OCI-LY7 (cell line): ENCODE results near the gene PTPRT. TPM values are rescaled to one million over a fixed set of nuclear protein-coding genes. Genes with fewer than 3 reads are reported as not detected.
A peak's percentile ranks its signal among the peaks of the same experiment; 100 is the strongest.

Source experiments
- BruUV-seq: library from RNA; stranded (reverse); fragments of 400-500 nt; replicated peaks from 2 replicates; lab custom pipeline; 2021; lab: Mats Ljungman, UMichigan
- CTCF ChIA-PET: fragments of 300-600 bp; sonication (Branson Sonifier 250); formaldehyde crosslinking; loops from one replicate; lab custom pipeline; 2022; ENCODE audit warnings: antibody characterized with exemption; ENCODE audit not compliant: unreplicated experiment; lab: Charles Lee
- POLR2A ChIA-PET: fragments of 300-600 bp; sonication (Branson Sonifier 250); formaldehyde crosslinking; loops from one replicate; lab custom pipeline; 2022; ENCODE audit warnings: antibody characterized with exemption; lab: Charles Lee
- DNase-seq: peaks from one replicate; pipeline ENCODE4 v3.0.0-alpha.2; 2015; ENCODE audit warnings: low spot score
- H2AFZ ChIP-seq: fragments of 200-600 bp; sonication (generic), shearing (Covaris generic); 2 replicates; pipeline ENCODE4 v1.6.1; 2014; ENCODE audit warnings: mild to moderate bottlenecking, antibody characterized with exemption, low read length, moderate library complexity
- H3K27ac ChIP-seq: fragments of 200-600 bp; sonication (generic); 2 replicates; pipeline ENCODE4 v1.5.1; 2014; ENCODE audit warnings: mixed run types, low read depth, mild to moderate bottlenecking, moderate library complexity, low read length, inconsistent platforms; ENCODE audit not compliant: poor library complexity, severe bottlenecking
- H3K36me3 ChIP-seq: fragments of 200-600 bp; sonication (generic); 2 replicates; pipeline ENCODE4 v1.6.1; 2014; ENCODE audit warnings: mild to moderate bottlenecking, antibody characterized with exemption, low read length, moderate library complexity, mixed read lengths; ENCODE audit not compliant: insufficient read depth
- H3K4me1 ChIP-seq: fragments of 200-600 bp; sonication (generic); 2 replicates; pipeline ENCODE4 v1.5.1; 2014; ENCODE audit warnings: mild to moderate bottlenecking, low read length; ENCODE audit not compliant: insufficient read depth, poor library complexity, severe bottlenecking
- H3K4me2 ChIP-seq: fragments of 200-600 bp; sonication (generic); 2 replicates; pipeline ENCODE4 v1.6.1; 2014; ENCODE audit warnings: mild to moderate bottlenecking, low read length
- H3K4me3 ChIP-seq: fragments of 200-600 bp; sonication (generic); 2 replicates; pipeline ENCODE4 v1.5.1; 2014; ENCODE audit warnings: mild to moderate bottlenecking, low read depth, low read length; ENCODE audit not compliant: poor library complexity, severe bottlenecking
- H3K79me2 ChIP-seq: fragments of 200-600 bp; sonication (generic); 2 replicates; pipeline ENCODE4 v1.6.1; 2016; ENCODE audit warnings: low read depth, mild to moderate bottlenecking, low read length, moderate library complexity, mixed read lengths; ENCODE audit not compliant: insufficient read depth
- H3K9me2 ChIP-seq: fragments of 200-600 bp; sonication (generic); 2 replicates; pipeline ENCODE4 v1.6.1; 2016; ENCODE audit warnings: mild to moderate bottlenecking, low read length, mixed read lengths; ENCODE audit not compliant: insufficient read depth
- H3K9me3 ChIP-seq: fragments of 200-600 bp; sonication (generic); 2 replicates; pipeline ENCODE4 v1.6.1; 2014; ENCODE audit warnings: mild to moderate bottlenecking, mixed run types, low read length, mixed read lengths
- H4K20me1 ChIP-seq: fragments of 200-600 bp; sonication (generic); 2 replicates; pipeline ENCODE4 v1.6.1; 2014; ENCODE audit warnings: mild to moderate bottlenecking, antibody characterized with exemption, low read length, moderate library complexity, mixed read lengths; ENCODE audit not compliant: insufficient read depth
- CTCF ChIP-seq: fragments of 200-600 bp; sonication (generic); conservative IDR thresholded peaks from 2 replicates; pipeline ENCODE4 v1.5.1; 2014; ENCODE audit warnings: mild to moderate bottlenecking, antibody characterized with exemption, low read length, moderate library complexity, mixed read lengths
- EZH2phosphoT487 ChIP-seq: fragments of 200-600 bp; sonication (generic); IDR thresholded peaks from 2 replicates; pipeline ENCODE4 v1.6.1; 2018; ENCODE audit warnings: low read depth, borderline replicate concordance, mild to moderate bottlenecking, mixed run types, antibody characterized with exemption, low read length, moderate library complexity, mixed read lengths
- intact Hi-C: fragments of 100-400 bp; cut with micrococcal nuclease; formaldehyde crosslinking; loops from one replicate; pipeline ENCODE4 v1.10.0; 2022; ENCODE audit not compliant: unreplicated experiment
- total RNA-seq, 2 experiments: library from RNA; depleted of rRNA in 1 of 2; stranded (reverse); fragments of >200 nt in 1 of 2; shearing (Covaris generic) in 1 of 2; gene quantifications; 2 replicates each; pipeline ENCODE4 v1.2.3, GENCODE V29; 2014 to 2022

The PTPRT gene
- total RNA-seq, 2 experiments from 2014 or later = not detected

- ChIA-PET CTCF (no interaction called here), POLR2A (no interaction called here)
- Histone ChIP-seq H3K27ac (no peak overlapping the region), H2AFZ (no peak overlapping the region), H3K36me3 (no peaks in the 10 kb centered on the region), H3K9me3 (no peaks in the 10 kb centered on the region), H3K9me2 (no peaks in the 10 kb centered on the region), H3K4me1 (no peaks in the 10 kb centered on the region), H3K4me2 (no peak overlapping the region), H3K4me3 (no peak overlapping the region), H4K20me1 (no peaks in the 10 kb centered on the region), H3K79me2 (no peaks in the 10 kb centered on the region)
- no peak for TF ChIP-seq EZH2phosphoT487
- no peak for TF ChIP-seq CTCF
- intact Hi-C loops = no loop called here
- no peak for DNase-seq
- BruUV-seq = no TSS peak
Observed at GRCh38 chr20:43193443-43193842, 3.7 kb upstream of the PTPRT start.

- ChIA-PET CTCF (no interaction called here), POLR2A (no interaction called here)
- intact Hi-C loops = no loop called here
- no peak overlapping the region for H3K4me3 ChIP-seq
- H3K4me1 ChIP-seq = no peaks in the 10 kb centered on the region
- no peaks in the 10 kb centered on the region for H3K9me2 ChIP-seq
- H3K79me2 ChIP-seq = no peaks in the 10 kb centered on the region
- no peak overlapping the region for H2AFZ ChIP-seq
- no peaks in the 10 kb centered on the region for H3K36me3 ChIP-seq
- H3K4me2 ChIP-seq = no peak overlapping the region
- no peaks in the 10 kb centered on the region for H4K20me1 ChIP-seq
- TF ChIP-seq EZH2phosphoT487 (no peak), CTCF (peak; percentile 76)
- H3K27ac ChIP-seq = no peak overlapping the region
- no TSS peak for BruUV-seq
- no peaks in the 10 kb centered on the region for H3K9me3 ChIP-seq
- DNase-seq = peak; percentile 18
Observed at GRCh38 chr20:43191946-43192863, 2.5 kb upstream of the PTPRT start.

GRCh38 chr20:43191143-43191542 lies 1.4 kb upstream of the PTPRT start:
- Histone ChIP-seq H3K36me3 (no peaks in the 10 kb centered on the region), H2AFZ (no peak overlapping the region), H3K4me3 (no peak overlapping the region), H3K4me2 (no peak overlapping the region), H3K9me2 (no peaks in the 10 kb centered on the region), H4K20me1 (no peaks in the 10 kb centered on the region), H3K27ac (no peak overlapping the region), H3K4me1 (no peaks in the 10 kb centered on the region), H3K79me2 (no peaks in the 10 kb centered on the region), H3K9me3 (no peaks in the 10 kb centered on the region)
- ChIA-PET POLR2A (interaction anchor here (0.6 kb wide), 1 partner anchor 747 kb away, joined by 3 read pairs; no protein-coding TSS in a partner anchor), CTCF (no interaction called here)
- intact Hi-C loops = no loop called here
- BruUV-seq = no TSS peak
- TF ChIP-seq CTCF (no peak), EZH2phosphoT487 (no peak)
- DNase-seq = no peak
